ENCODE results near the gene PTPRN. TPM values are rescaled to one million over a fixed set of nuclear protein-coding genes. Genes with fewer than 3 reads are reported as not detected.

PTPRN gene
- total and polyA plus RNA-seq, 2 of the 8 experiments (the other 6 are each of a cell fraction or from before 2014, with no cell fraction given): 5.4 to 8.2 TPM

GRCh38 chr2:219289537-219290361 is 19.5 kb downstream of the PTPRN start (continued):
- TF ChIP-seq CTCF (IDR thresholded peaks at IDR 0.05; ENCODE audit: control extremely low read depth in 1 of 3, insufficient read depth in 1 of 3, low read depth in 1 of 3, low read length in 3 of 3) (no peak), CBX5 (IDR thresholded peaks at IDR 0.05; ENCODE audit: low read depth, low read length) (no peak), SIN3A (conservative IDR thresholded peaks at IDR 0.05 in 1 of 2, IDR thresholded peaks at IDR 0.05 in 1 of 2; ENCODE audit: low read depth in 1 of 2, low read length in 2 of 2) (no peak), SP1 (IDR thresholded peaks at IDR 0.05; ENCODE audit: low read depth, low read length) (no peak), CREB1 (IDR thresholded peaks at IDR 0.05) (no peak), EZH2 (IDR thresholded peaks at IDR 0.05; ENCODE audit: low read depth, low read length, severe bottlenecking) (no peak), CHD7 (IDR thresholded peaks at IDR 0.05; ENCODE audit: insufficient replicate concordance, low read length) (no peak)
